ENCODE measurements around the gene EDARADD.

EDARADD gene

GRCh38 chr1:236419502-236419901 lies 25.4 kb downstream of the EDARADD start:
- no peak for TF ChIP-seq CTCF (IDR thresholded peaks at IDR 0.05; ENCODE audit: unreplicated experiment in 3 of 3)
- H3K36me3 Mint-ChIP-seq (ENCODE audit: low read depth), result peaks cover 6% of the 10 kb centered on the region
- H3K4me1 Mint-ChIP-seq, result no peaks in the 10 kb centered on the region
- H3K9me3 Mint-ChIP-seq, result no peaks in the 10 kb centered on the region
- no peaks in the 10 kb centered on the region for H3K27me3 Mint-ChIP-seq (ENCODE audit: low read depth)
- no peak overlapping the region for H3K27ac Mint-ChIP-seq
- H3K4me3 Mint-ChIP-seq, result no peak overlapping the region

- H3K4me3 Mint-ChIP-seq, result no peak overlapping the region
- H3K4me1 Mint-ChIP-seq, result no peaks in the 10 kb centered on the region
- H3K27ac Mint-ChIP-seq, result no peak overlapping the region
- H3K27me3 Mint-ChIP-seq (ENCODE audit: low read depth), result no peaks in the 10 kb centered on the region
- no peaks in the 10 kb centered on the region for H3K9me3 Mint-ChIP-seq
- peaks cover 6% of the 10 kb centered on the region for H3K36me3 Mint-ChIP-seq (ENCODE audit: low read depth)
- TF ChIP-seq CTCF (IDR thresholded peaks at IDR 0.05; ENCODE audit: unreplicated experiment in 3 of 3), result no peak
Observed at GRCh38 chr1:236421022-236421421, 26.9 kb downstream of the EDARADD start.

GRCh38 chr1:236421850-236422516 lies 27.9 kb downstream of the EDARADD start:
- no peaks in the 10 kb centered on the region for H3K4me1 Mint-ChIP-seq
- no peaks in the 10 kb centered on the region for H3K9me3 Mint-ChIP-seq
- H3K36me3 Mint-ChIP-seq (ENCODE audit: low read depth), result peaks cover 10% of the 10 kb centered on the region
- no peaks in the 10 kb centered on the region for H3K27me3 Mint-ChIP-seq (ENCODE audit: low read depth)
- TF ChIP-seq CTCF (IDR thresholded peaks at IDR 0.05; ENCODE audit: unreplicated experiment in 3 of 3), result no peak
- no peak overlapping the region for H3K4me3 Mint-ChIP-seq
- H3K27ac Mint-ChIP-seq, result no peak overlapping the region

- Mint-ChIP-seq H3K4me3 (no peak overlapping the region), H3K36me3 (ENCODE audit: low read depth) (peaks cover 10% of the 10 kb centered on the region), H3K9me3 (no peaks in the 10 kb centered on the region), H3K27me3 (ENCODE audit: low read depth) (no peaks in the 10 kb centered on the region), H3K4me1 (no peaks in the 10 kb centered on the region), H3K27ac (no peak overlapping the region)
- TF ChIP-seq CTCF (IDR thresholded peaks at IDR 0.05; ENCODE audit: unreplicated experiment in 3 of 3), result no peak
Observed at GRCh38 chr1:236422517-236422876, 28.4 kb downstream of the EDARADD start.

- Mint-ChIP-seq H3K4me3 (no peak overlapping the region), H3K4me1 (no peaks in the 10 kb centered on the region), H3K9me3 (peaks cover 2% of the 10 kb centered on the region), H3K27me3 (ENCODE audit: low read depth) (peaks cover 4% of the 10 kb centered on the region), H3K27ac (no peak overlapping the region), H3K36me3 (ENCODE audit: low read depth) (peaks cover 16% of the 10 kb centered on the region)
- no peak for TF ChIP-seq CTCF (IDR thresholded peaks at IDR 0.05; ENCODE audit: unreplicated experiment in 3 of 3)
Observed at GRCh38 chr1:236425031-236425663, 31.1 kb downstream of the EDARADD start.

GRCh38 chr1:236426215-236426614 lies 32.1 kb downstream of the EDARADD start:
- H3K4me1 Mint-ChIP-seq, result no peaks in the 10 kb centered on the region
- no peak overlapping the region for H3K4me3 Mint-ChIP-seq
- H3K27me3 Mint-ChIP-seq (ENCODE audit: low read depth), result peaks cover 4% of the 10 kb centered on the region
- TF ChIP-seq CTCF (IDR thresholded peaks at IDR 0.05; ENCODE audit: unreplicated experiment in 3 of 3), result no peak
- peaks cover 2% of the 10 kb centered on the region for H3K9me3 Mint-ChIP-seq
- H3K36me3 Mint-ChIP-seq (ENCODE audit: low read depth), result peaks cover 16% of the 10 kb centered on the region
- H3K27ac Mint-ChIP-seq, result no peak overlapping the region

All from nephron (organoid).